Measurements from ENCODE around the gene CEP112.
"Not testable (repeated sequence)": the region's sequence is repeated elsewhere in the genome, so short reads cannot be mapped to it uniquely, and the experiment has no call there.

CEP112 gene

DNA sequence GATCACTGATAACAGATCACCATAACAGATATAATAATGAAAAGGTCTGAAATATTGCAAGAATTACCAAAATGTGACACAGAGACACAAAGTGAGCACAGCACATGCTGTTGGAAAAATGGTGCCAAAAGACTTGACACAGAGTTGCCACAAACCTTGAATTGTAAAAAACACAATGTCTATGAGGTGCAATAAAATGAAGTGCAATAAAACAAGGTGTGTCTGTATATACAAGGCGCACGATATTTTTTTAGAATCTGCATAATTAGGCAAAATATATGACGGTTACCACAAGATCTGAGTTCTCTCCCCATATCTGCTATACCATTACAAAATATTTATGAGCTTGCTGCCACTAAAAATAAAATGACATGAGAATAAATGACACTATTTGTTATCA is 458.6 kb downstream of the CEP112 start:
- WGBS (ENCODE audit: insufficient coverage, insufficient read length): no CpG with 5 or more reads among the region's 3 CpGs
- DNase-seq (ENCODE audit: low read depth, low spot score): no peak
- H3K27ac ChIP-seq (ENCODE audit: low read length): no peak overlapping the region
- no peaks in the 10 kb centered on the region for H3K4me1 ChIP-seq (ENCODE audit: control insufficient read depth, insufficient read depth, low read length)
- H3K9me3 ChIP-seq (ENCODE audit: control insufficient read depth, insufficient read depth, low read length): no peaks in the 10 kb centered on the region
- H3K27me3 ChIP-seq (ENCODE audit: control insufficient read depth, insufficient read depth, low read length): no peaks in the 10 kb centered on the region
- H3K36me3 ChIP-seq (ENCODE audit: control insufficient read depth, insufficient read depth, low read length): no peaks in the 10 kb centered on the region
- H3K4me3 ChIP-seq (ENCODE audit: low read length): no peak overlapping the region

DNA sequence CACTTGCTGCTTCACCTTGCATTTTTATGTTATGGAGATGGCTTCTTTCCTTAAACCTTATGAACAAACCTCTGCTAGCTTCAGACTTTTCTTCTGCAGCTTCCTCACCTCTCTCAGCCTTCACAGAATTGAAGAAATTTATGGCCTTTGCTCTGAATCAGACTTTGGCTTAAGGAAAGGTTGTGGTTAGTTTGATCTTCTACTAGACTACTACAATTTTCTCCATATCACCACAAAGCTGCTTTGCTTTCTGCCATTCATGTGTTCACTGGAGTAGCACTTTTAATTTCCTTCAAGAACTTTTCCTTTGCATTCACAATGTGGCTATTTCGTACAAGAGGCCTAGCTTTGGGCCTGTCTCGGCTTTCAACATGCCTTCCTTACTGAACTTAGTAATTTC is 459.3 kb downstream of the CEP112 start:
- not testable (repeated sequence) for H3K4me1 ChIP-seq (ENCODE audit: control insufficient read depth, insufficient read depth, low read length); H3K27me3 ChIP-seq (ENCODE audit: control insufficient read depth, insufficient read depth, low read length); H3K4me3 ChIP-seq (ENCODE audit: low read length); H3K27ac ChIP-seq (ENCODE audit: low read length); H3K9me3 ChIP-seq (ENCODE audit: control insufficient read depth, insufficient read depth, low read length); H3K36me3 ChIP-seq (ENCODE audit: control insufficient read depth, insufficient read depth, low read length); DNase-seq (ENCODE audit: low read depth, low spot score)
- WGBS (ENCODE audit: insufficient coverage, insufficient read length): no CpG with 5 or more reads among the region's 2 CpGs

DNA sequence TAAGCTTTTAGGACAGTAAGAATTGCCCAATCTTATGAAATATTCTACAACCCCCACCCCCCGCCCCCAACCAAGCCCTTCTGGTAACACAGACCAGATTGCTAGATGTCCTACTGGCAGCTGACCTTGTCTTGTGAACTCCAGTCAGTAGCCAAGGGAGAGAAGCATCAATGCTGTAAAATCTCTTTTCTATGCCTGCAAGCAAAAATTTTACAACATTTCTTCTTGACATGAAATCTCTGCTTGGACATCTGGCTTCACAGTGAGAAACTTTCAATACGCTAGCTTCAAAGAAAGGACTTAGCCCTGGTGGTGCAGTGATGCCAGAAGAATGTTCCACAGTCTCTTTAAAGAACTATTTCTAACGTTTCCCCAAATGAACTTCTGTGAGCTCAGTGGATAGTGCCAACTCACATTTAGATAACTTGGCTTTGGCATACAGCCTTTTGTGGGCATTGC is 461.2 kb downstream of the CEP112 start:
- Histone ChIP-seq H3K36me3 (ENCODE audit: control insufficient read depth, insufficient read depth, low read length) (no peaks in the 10 kb centered on the region), H3K4me1 (ENCODE audit: control insufficient read depth, insufficient read depth, low read length) (no peaks in the 10 kb centered on the region), H3K27me3 (ENCODE audit: control insufficient read depth, insufficient read depth, low read length) (no peaks in the 10 kb centered on the region), H3K27ac (ENCODE audit: low read length) (no peak overlapping the region), H3K9me3 (ENCODE audit: control insufficient read depth, insufficient read depth, low read length) (no peaks in the 10 kb centered on the region), H3K4me3 (ENCODE audit: low read length) (no peak overlapping the region)
- no CpG with 5 or more reads among the region's 3 CpGs for WGBS (ENCODE audit: insufficient coverage, insufficient read length)
- no peak for DNase-seq (ENCODE audit: low read depth, low spot score)

DNA sequence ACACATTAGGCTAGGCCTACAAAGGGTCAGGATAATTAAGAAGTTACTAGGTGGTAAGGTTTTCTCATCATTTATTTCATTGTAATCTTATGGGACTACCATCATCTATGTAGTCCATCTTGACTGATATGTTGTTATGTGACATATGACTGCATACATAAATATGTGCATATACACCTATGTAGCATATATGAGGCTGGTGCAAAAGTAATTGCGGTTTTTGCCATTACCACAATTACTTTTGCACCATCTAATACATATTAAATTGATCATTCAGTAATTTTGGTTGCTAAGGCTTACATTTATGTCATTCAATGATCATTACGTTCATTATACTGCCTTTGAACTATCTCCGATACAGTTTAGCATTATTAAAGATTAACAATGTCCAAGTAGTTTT is 462.7 kb downstream of the CEP112 start:
- Histone ChIP-seq H3K4me1 (ENCODE audit: control insufficient read depth, insufficient read depth, low read length) (no peaks in the 10 kb centered on the region), H3K9me3 (ENCODE audit: control insufficient read depth, insufficient read depth, low read length) (no peaks in the 10 kb centered on the region), H3K27me3 (ENCODE audit: control insufficient read depth, insufficient read depth, low read length) (no peaks in the 10 kb centered on the region), H3K36me3 (ENCODE audit: control insufficient read depth, insufficient read depth, low read length) (no peaks in the 10 kb centered on the region), H3K27ac (ENCODE audit: low read length) (no peak overlapping the region), H3K4me3 (ENCODE audit: low read length) (no peak overlapping the region)
- no peak for DNase-seq (ENCODE audit: low read depth, low spot score)
- WGBS (ENCODE audit: insufficient coverage, insufficient read length): no CpG with 5 or more reads among the region's 3 CpGs

DNA sequence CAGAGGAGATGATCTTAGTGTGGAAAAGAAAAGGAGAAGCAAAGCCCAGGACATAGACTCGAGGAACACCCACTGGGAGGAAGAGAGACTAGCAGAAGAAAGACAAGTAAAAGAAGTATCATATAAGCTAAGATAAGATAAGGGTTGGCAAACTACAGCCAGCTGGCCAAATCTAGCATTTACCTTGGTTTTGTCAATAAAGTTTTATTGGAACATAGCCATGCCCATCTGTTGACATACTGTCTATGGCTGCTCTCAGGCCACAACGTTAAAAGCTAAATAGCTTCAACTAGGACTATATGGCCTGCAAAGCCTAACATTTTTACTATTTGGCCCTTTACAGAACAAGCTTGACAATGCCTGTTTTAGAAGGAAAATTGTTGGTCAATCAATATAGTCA is 464.1 kb downstream of the CEP112 start:
- Histone ChIP-seq H3K36me3 (ENCODE audit: control insufficient read depth, insufficient read depth, low read length) (no peaks in the 10 kb centered on the region), H3K9me3 (ENCODE audit: control insufficient read depth, insufficient read depth, low read length) (no peaks in the 10 kb centered on the region), H3K27me3 (ENCODE audit: control insufficient read depth, insufficient read depth, low read length) (no peaks in the 10 kb centered on the region), H3K4me1 (ENCODE audit: control insufficient read depth, insufficient read depth, low read length) (no peaks in the 10 kb centered on the region), H3K27ac (ENCODE audit: low read length) (no peak overlapping the region), H3K4me3 (ENCODE audit: low read length) (no peak overlapping the region)
- WGBS (ENCODE audit: insufficient coverage, insufficient read length): no CpG with 5 or more reads among the region's 2 CpGs
- no peak for DNase-seq (ENCODE audit: low read depth, low spot score)

DNA sequence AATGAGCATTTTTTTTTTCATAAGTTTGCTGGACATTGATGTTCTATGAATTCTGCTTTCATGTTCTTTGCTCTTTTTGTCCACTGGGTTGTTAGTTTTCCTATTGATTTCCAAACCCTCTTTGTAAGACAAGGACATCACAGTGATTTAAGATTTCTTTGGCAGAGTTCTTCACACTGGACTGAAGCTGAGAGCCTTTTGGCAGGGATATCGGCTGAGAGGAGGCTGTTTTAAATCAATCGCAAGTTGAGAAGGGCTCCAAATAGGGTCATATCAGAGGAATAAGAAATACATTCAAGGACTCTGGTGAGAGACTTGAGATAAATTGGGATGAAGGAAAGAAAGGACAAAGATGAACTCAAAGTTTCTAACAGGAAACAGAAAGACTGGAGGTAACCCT is 464.7 kb downstream of the CEP112 start:
- no peaks in the 10 kb centered on the region for H3K36me3 ChIP-seq (ENCODE audit: control insufficient read depth, insufficient read depth, low read length)
- H3K27ac ChIP-seq (ENCODE audit: low read length): no peak overlapping the region
- no peak for DNase-seq (ENCODE audit: low read depth, low spot score)
- no CpG with 5 or more reads among the region's 2 CpGs for WGBS (ENCODE audit: insufficient coverage, insufficient read length)
- no peaks in the 10 kb centered on the region for H3K27me3 ChIP-seq (ENCODE audit: control insufficient read depth, insufficient read depth, low read length)
- no peaks in the 10 kb centered on the region for H3K9me3 ChIP-seq (ENCODE audit: control insufficient read depth, insufficient read depth, low read length)
- no peaks in the 10 kb centered on the region for H3K4me1 ChIP-seq (ENCODE audit: control insufficient read depth, insufficient read depth, low read length)
- H3K4me3 ChIP-seq (ENCODE audit: low read length): no peak overlapping the region

DNA sequence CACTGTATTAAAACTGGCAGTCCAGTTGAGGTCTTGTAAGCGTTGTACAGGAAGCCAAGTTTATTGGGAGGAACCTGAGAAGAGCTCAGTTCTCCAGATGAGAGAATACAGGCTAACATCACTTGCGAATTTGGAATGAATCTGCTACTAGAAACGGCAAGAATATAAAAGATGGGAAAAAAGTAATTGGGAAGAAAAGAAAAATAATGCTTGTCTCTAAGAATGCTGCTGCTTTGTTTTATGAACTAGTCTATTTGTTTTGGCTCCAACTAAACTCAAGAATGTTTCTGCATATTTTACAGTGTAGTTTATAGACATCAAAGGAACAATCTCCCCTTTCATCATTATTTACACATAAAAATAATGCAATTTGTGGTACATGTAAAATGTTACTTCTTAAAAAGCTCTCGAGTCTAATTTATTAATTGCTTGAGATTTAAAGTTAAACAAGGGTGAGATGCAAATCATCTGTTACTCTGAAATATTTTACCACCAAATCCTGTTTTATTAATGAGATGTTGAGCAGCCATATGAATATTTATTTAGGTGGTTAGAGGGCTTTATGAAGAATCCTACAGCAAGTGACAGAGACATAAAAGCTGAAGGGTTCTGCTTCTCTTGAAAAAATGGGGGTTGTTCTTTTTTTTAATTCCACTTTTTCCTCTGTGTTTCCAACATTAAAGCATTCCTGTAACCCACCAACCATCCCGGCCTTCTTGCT is 468.3 kb downstream of the CEP112 start:
- no CpG with 5 or more reads among the region's 5 CpGs for WGBS (ENCODE audit: insufficient coverage, insufficient read length)
- Histone ChIP-seq H3K27me3 (ENCODE audit: control insufficient read depth, insufficient read depth, low read length) (no peaks in the 10 kb centered on the region), H3K36me3 (ENCODE audit: control insufficient read depth, insufficient read depth, low read length) (no peaks in the 10 kb centered on the region), H3K4me1 (ENCODE audit: control insufficient read depth, insufficient read depth, low read length) (no peaks in the 10 kb centered on the region), H3K27ac (ENCODE audit: low read length) (no peak overlapping the region), H3K9me3 (ENCODE audit: control insufficient read depth, insufficient read depth, low read length) (no peaks in the 10 kb centered on the region), H3K4me3 (ENCODE audit: low read length) (no peak overlapping the region)
- no peak for DNase-seq (ENCODE audit: low read depth, low spot score)

DNA sequence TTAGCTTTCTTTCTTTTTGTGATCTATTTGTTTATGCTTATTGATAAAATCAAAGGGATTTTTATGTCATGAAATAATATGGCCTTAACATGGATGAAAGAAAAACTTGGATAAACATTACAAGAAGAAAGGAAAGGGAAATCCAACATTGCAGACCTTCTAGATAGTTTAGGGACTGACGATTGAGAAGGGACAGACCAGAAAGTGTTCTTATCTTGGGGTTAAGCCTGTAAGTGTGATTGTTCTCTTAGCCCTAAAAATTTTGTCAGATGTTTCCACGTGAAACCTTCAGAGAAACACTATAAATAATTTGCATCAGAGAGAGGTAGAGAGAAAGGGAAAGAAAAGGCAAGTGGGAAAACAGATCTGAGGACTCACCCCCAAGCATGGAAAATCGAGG is 473.3 kb downstream of the CEP112 start:
- Histone ChIP-seq H3K27me3 (ENCODE audit: control insufficient read depth, insufficient read depth, low read length) (no peaks in the 10 kb centered on the region), H3K9me3 (ENCODE audit: control insufficient read depth, insufficient read depth, low read length) (no peaks in the 10 kb centered on the region), H3K27ac (ENCODE audit: low read length) (no peak overlapping the region), H3K4me1 (ENCODE audit: control insufficient read depth, insufficient read depth, low read length) (no peaks in the 10 kb centered on the region), H3K4me3 (ENCODE audit: low read length) (no peak overlapping the region), H3K36me3 (ENCODE audit: control insufficient read depth, insufficient read depth, low read length) (no peaks in the 10 kb centered on the region)
- WGBS (ENCODE audit: insufficient coverage, insufficient read length): no CpG with 5 or more reads among the region's 3 CpGs
- DNase-seq (ENCODE audit: low read depth, low spot score): no peak

DNA sequence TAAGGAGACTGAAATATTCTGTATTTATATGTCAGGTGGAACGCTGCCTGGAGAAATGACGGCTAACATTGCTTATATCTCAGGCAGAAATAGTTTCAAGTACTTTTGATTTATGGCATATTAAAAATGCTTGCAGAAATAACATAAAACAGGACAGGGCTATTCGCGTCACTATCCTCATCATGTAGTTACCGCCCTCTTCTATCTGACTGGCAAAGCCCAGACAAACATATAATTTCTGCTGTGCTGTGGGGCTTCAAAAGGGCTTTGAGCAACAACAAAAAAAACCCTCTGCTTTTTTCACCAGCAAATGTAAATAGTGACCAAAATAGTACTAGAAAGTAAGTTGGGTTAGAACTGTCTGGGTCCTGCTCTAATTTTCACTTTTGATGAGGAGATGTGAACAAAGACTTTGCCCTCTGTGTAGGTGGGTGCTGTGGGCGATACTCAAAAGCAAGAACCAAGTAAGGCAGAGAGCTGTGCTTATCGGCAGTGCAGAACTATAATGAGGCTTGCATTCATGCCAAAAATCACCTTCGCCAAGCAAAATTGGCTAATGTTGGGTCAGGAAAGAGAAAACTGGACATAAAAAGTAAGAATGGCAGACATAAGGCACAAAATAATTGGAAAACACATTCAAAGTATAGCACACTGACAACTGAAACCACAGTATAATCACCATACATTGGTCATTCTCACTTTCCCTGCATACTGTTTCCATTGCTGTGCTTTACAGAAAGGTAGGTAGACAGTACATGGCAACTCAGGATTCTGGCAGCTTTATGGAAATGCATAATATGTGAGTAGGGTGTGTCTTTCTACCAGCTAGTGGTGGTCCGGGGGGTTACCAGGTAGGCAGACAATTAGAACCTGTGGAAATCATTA is 479.3 kb downstream of the CEP112 start:
- no peaks in the 10 kb centered on the region for H3K36me3 ChIP-seq (ENCODE audit: control insufficient read depth, insufficient read depth, low read length)
- peaks cover 2% of the 10 kb centered on the region; the same call in 1 of the 2 replicates for H3K4me1 ChIP-seq (ENCODE audit: control insufficient read depth, insufficient read depth, low read length)
- H3K9me3 ChIP-seq (ENCODE audit: control insufficient read depth, insufficient read depth, low read length): no peaks in the 10 kb centered on the region
- H3K27ac ChIP-seq (ENCODE audit: low read length): no peak overlapping the region
- no peak for DNase-seq (ENCODE audit: low read depth, low spot score)
- WGBS (ENCODE audit: insufficient coverage, insufficient read length): no CpG with 5 or more reads among the region's 9 CpGs
- no peaks in the 10 kb centered on the region for H3K27me3 ChIP-seq (ENCODE audit: control insufficient read depth, insufficient read depth, low read length)
- no peak overlapping the region for H3K4me3 ChIP-seq (ENCODE audit: low read length)

DNA sequence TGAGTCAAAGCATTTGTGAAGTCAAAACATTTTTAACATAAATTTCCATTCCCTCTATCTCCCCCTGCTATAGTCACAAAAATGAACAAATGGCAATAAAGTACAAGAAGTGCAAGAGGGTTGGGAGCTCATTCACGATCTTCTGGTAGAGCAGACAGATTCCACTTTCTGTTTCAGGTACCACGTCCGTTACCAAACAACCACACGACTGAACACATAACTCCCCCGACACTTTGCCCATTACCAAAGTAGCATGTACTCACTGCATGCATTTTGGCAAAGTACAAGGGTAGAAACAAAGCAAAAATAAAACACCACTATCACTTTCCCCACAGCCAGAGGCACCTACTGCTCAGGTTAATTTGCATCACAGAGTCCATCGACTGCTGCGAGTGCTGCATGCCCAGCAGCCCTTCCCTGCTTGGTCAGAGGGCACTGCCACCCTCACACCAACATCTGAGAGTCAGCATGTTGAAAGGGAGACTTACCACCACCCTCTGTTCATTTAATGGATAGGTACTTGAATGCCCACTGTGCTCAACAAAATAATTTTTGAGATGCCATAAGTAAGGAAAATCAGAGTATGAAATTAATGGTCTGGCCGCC is 480.2 kb downstream of the CEP112 start:
- H3K4me1 ChIP-seq (ENCODE audit: control insufficient read depth, insufficient read depth, low read length): peaks cover 2% of the 10 kb centered on the region; the same call in 1 of the 2 replicates
- H3K4me3 ChIP-seq (ENCODE audit: low read length): no peak overlapping the region
- H3K27me3 ChIP-seq (ENCODE audit: control insufficient read depth, insufficient read depth, low read length): no peaks in the 10 kb centered on the region
- H3K9me3 ChIP-seq (ENCODE audit: control insufficient read depth, insufficient read depth, low read length): no peaks in the 10 kb centered on the region
- WGBS (ENCODE audit: insufficient coverage, insufficient read length): no CpG with 5 or more reads among the region's 8 CpGs
- no peak for DNase-seq (ENCODE audit: low read depth, low spot score)
- no peaks in the 10 kb centered on the region for H3K36me3 ChIP-seq (ENCODE audit: control insufficient read depth, insufficient read depth, low read length)
- H3K27ac ChIP-seq (ENCODE audit: low read length): no peak overlapping the region
